NOMO-1 treated with DMSO at 0.1 percent for 48 hours (cell line): Measurements from ENCODE around the gene PARP1.
"Not testable (repeated sequence)": the region's sequence is repeated elsewhere in the genome, so short reads cannot be mapped to it uniquely, and the experiment has no call there.

Experiments used
- DNase-seq: peaks from one replicate; lab custom pipeline; 2025; ENCODE audit not compliant: unreplicated experiment; lab: John Stamatoyannopoulos, UW

Gene PARP1

GRCh38 chr1:226355669-226356551 is 52.0 kb downstream of the PARP1 start:
- DNase-seq = no peak

DNA sequence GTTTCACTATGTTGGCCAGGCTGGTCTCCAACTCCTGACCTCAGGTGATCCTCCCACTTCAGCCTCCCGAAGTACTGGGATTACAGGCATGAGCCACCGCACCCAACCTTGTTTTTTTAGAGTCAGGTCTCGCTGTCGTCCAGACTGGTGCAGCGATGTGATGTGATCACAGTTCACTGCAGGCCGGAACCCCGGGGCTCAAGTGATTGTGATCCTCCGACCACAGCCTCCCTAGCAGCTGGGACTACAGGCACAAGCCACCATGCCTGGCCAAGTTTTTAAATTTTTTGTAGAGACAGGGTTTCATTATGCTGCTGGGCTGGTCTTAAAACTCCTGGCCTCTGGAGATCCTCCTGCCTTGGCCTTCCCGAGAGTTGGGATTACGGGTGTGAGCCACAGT is 52.9 kb downstream of the PARP1 start:
- DNase-seq = no peak

GRCh38 chr1:226353698-226354525 is 54.0 kb downstream of the PARP1 start:
- DNase-seq = no peak

DNA sequence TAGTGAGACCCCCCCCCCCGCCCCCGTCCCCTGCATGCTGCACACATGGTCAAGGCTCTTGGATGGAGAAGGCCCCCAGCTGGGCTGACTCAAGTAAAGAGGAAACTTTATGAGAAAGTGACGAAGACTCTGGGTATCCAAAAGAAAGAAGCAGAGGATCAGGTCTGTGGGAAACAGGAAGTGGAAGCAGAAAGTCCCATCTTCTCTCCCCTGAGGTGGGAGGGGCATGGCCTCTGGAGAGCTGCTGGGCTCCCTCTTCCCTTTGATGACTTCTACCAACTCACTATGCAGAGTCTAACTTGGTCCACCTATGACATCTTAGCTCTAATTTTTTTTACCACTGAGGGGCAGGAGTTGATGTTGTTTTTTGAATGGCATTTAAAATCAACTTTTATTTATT is 56.2 kb downstream of the PARP1 start:
- no peak for DNase-seq

- no peak for DNase-seq
These were observed 57.4 kb downstream of the PARP1 start for GRCh38 chr1:226350519-226350865.

DNA sequence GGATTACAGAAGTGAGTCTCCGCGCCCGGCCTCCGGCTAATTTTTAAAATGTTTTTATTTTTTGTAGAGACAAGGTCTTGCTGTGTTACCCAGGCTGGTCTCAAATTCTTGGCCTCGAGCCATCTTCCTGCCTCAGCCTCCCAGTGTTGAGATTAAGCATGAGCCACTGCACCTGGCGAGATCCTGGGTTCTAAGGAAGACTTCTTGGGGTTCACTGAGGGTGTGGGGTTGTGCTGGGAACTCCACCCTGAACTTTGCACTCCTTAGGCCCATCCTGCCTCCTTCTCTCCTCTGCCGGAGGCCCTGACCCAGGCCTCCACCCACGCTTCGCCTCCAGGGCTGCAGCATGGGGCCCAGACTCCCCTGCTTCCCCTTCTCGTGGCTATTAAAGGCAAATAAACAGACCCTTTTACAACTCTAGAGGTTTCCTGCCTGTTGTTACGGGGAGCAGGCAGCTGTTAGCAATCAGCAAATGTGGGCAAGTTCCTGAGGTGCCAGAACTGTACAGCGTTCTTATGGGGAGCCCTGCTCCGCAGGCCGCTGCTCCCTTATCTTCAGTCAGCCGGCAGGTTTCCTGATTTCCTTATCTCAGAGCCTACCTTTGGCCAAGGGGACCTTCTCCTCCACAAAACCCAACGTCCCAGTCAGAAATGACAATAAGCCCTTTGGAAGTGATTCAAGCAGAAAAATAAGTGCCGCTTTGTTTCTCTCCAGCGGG is 57.9 kb downstream of the PARP1 start:
- DNase-seq = peak; percentile 49

- no peak for DNase-seq
These were observed 58.8 kb downstream of the PARP1 start for GRCh38 chr1:226349081-226349480.

GRCh38 chr1:226344441-226345259 is 63.2 kb downstream of the PARP1 start:
- DNase-seq = no peak

GRCh38 chr1:226342656-226343055 is 65.2 kb downstream of the PARP1 start:
- no peak for DNase-seq

GRCh38 chr1:226340111-226340510 is 67.8 kb downstream of the PARP1 start:
- DNase-seq = not testable (repeated sequence)

DNA sequence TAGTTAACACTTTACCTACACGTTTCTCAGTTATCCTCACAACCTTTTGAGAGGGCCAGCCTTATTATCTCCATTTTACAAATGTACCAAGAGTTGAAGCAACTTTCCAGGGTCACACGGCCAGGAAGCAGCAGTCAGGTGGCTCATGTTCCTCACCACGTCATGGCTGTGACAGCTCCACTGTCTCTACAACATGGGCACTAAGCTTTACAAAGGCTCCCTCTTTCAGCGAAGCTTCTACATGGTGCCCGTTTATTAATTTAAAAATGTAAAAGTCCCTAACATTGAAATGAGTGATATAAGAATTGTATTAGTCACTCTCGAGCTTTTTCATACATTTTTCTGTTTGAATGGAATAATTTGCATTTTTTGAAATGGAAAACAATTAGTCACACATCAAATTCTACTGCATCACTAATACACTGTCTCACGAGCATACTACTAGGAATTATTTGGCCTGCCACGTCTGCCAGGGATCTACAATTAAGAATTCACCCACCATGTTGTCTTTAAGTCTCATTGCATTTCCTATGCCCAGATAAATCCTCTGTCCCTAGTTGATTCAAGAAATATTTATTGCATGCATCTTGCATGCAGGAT is 70.5 kb downstream of the PARP1 start:
- DNase-seq = no peak

GRCh38 chr1:226335661-226336060 is 72.2 kb downstream of the PARP1 start:
- no peak for DNase-seq

DNA sequence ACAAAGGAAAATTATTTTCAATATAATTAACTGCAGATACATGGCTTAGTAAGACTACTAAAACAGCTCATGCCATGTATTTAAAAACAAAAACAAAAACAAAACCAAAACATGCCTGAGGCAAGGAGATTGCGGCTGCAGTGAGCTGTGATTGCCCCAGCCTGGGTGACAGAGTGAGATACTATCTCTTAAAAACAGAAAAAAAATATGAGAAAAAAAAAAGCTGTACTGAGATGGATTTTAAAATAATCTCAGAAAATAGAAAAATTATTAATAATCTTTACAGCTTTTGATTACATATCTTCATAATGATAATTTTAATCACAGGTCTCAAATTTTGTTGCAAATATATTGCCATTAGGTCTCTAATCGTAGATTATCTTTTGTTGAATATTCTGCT is 74.9 kb downstream of the PARP1 start:
- no peak for DNase-seq

- no peak for DNase-seq
These were observed 78.7 kb downstream of the PARP1 start for GRCh38 chr1:226329237-226329636.

- no peak for DNase-seq
These were observed 80.1 kb downstream of the PARP1 start for GRCh38 chr1:226327761-226328162.

DNA sequence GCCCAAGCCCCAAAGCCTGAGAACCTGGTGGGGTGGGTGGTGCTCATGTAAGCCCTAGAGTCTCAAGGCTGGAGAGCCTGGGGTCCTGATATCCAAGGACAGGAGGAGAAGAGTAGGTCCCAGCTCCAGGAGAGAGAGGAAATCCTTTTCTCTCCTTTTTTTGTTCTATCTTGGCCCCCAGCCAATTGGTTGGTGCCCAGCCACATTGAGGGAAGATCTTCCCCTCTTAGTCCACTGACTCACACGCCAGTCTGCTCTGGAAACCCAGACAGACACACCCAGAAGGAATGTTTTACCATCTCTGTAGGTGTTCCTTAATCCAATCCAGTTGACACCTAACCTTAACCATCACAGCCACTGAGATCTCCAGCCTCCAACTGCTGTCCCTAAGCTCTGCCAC is 82.7 kb downstream of the PARP1 start:
- no peak for DNase-seq

- no peak for DNase-seq
These were observed 83.4 kb downstream of the PARP1 start for GRCh38 chr1:226324479-226324878.

DNA sequence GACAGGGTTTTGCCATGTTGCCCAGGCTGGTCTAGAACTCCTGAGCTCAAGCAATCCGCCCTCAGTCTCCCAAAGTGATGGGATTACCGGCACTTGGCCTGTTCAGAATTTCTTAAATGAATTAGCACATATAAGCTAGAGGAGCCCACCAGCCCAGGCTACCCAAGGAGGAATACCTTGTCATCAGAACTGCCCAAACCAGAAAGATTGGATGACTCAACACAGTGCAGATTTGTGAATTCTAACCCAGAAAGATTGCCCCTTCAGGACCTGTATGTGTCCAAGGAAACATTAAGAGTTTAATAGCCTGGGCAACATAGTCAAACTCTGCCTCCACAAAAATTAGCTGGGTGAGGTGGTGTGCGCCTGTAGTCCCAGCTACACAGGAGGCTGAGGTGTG is 84.9 kb downstream of the PARP1 start:
- no peak for DNase-seq

DNA sequence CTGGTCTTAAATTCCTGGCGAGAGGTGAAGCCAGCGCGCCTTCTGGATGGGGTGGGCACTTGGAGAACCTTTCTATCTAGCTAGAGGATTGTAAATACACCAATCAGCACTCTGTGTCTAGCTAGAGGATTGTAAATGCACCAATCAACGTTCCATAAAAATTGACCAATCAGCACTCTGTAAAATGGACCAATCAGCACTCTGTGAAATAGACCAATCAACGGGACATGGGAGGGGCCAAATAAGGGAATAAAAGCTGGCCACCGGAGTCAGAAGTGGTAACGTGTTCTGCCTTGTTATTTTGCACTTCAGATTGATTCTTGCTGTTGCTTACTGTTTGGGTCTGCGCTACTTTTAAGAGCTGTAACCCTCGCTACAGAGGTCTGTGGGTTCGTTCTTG is 87.0 kb downstream of the PARP1 start:
- DNase-seq = no peak

GRCh38 chr1:226318471-226318870 is 89.4 kb downstream of the PARP1 start:
- DNase-seq = no peak
